Right atrium auricular region (tissue), 2 donors: ENCODE results near the gene SPATA32. TPM values are rescaled to one million over a fixed set of nuclear protein-coding genes. Genes with fewer than 3 reads are reported as not detected.
"Not testable (repeated sequence)": the region's sequence is repeated elsewhere in the genome, so short reads cannot be mapped to it uniquely, and the experiment has no call there.

Source experiments
- DNase-seq: peaks from one replicate; pipeline ENCODE4 v3.0.0-alpha.2; 2019; ENCODE audit warnings: low spot score
- H3K27ac ChIP-seq, 2 donors: fragments of 200-600 bp; sonication (generic); 1 replicate in 1 of 2; 2 replicates in 1 of 2; pipeline ENCODE4 v1.5.1; 2016 to 2019
- H3K27me3 ChIP-seq, 2 donors: fragments of 200-600 bp; sonication (generic); one replicate each; pipeline versions ENCODE4 v1.5.1 to v1.6.0; 2017 to 2019
- H3K36me3 ChIP-seq: fragments of 200-600 bp; sonication (generic); one replicate; pipeline ENCODE4 v1.5.1; 2016
- H3K4me1 ChIP-seq, 2 donors: fragments of 200-600 bp; sonication (generic); one replicate each; pipeline versions ENCODE4 v1.5.1 to v1.6.0; 2017 to 2019
- H3K4me3 ChIP-seq, 2 donors: fragments of 200-600 bp; sonication (generic); 1 replicate in 1 of 2; 2 replicates in 1 of 2; pipeline ENCODE4 v1.5.1; 2017 to 2019; ENCODE audit warnings: mild to moderate bottlenecking in 1 of 2, moderate library complexity in 1 of 2
- H3K9me3 ChIP-seq, 2 donors: fragments of 200-600 bp; sonication (generic); one replicate each; pipeline ENCODE4 v1.5.1; 2019
- CTCF ChIP-seq, 2 donors: fragments of 200-600 bp; sonication (generic); IDR thresholded peaks; one replicate each; pipeline ENCODE4 v1.5.1; 2019; ENCODE audit warnings: antibody characterized with exemption in 2 of 2
- total RNA-seq, 2 donors: library from RNA; depleted of rRNA; stranded (reverse); fragments of >200 nt; gene quantifications; one replicate each; pipeline ENCODE4 v1.1.0, GENCODE V29; 2016

The SPATA32 gene
- total RNA-seq, 2 donors from 2014 or later: not detected

- DNase-seq: no peak
Measured at GRCh38 chr17:45302649-45303173, 40.8 kb upstream of the SPATA32 start.

GRCh38 chr17:45302220-45302619 is 40.3 kb upstream of the SPATA32 start:
- H3K27me3 ChIP-seq, DNase-seq, H3K9me3 ChIP-seq, H3K4me3 ChIP-seq, H3K36me3 ChIP-seq: not testable (repeated sequence)
- H3K4me1 ChIP-seq: peaks cover 0 to 81% of the 10 kb centered on the region in 2 donors
- peak overlapping the region; percentile 71 to 75 for H3K27ac ChIP-seq

More at GRCh38 chr17:45302649-45303173, 40.8 kb upstream of the SPATA32 start:
- Histone ChIP-seq H3K36me3 (no peaks in the 10 kb centered on the region), H3K9me3 (no peaks in the 10 kb centered on the region), H3K27ac (peak overlapping the region; percentile 71 to 75), H3K4me3 (no peak overlapping the region), H3K27me3 (no peaks in the 10 kb centered on the region), H3K4me1 (peaks cover 0 to 85% of the 10 kb centered on the region in 2 donors)
- no peak for TF ChIP-seq CTCF (IDR thresholded peaks at IDR 0.05)

- Histone ChIP-seq H3K27me3 (no peaks in the 10 kb centered on the region), H3K36me3 (no peaks in the 10 kb centered on the region), H3K4me1 (peaks cover 0 to 81% of the 10 kb centered on the region in 2 donors), H3K9me3 (no peaks in the 10 kb centered on the region), H3K27ac (peak overlapping the region; percentile 71 to 75), H3K4me3 (no peak overlapping the region)
- DNase-seq: no peak
- TF ChIP-seq CTCF (IDR thresholded peaks at IDR 0.05): no peak
Measured at GRCh38 chr17:45301674-45302073, 39.8 kb upstream of the SPATA32 start.

GRCh38 chr17:45300060-45300751 is 38.3 kb upstream of the SPATA32 start:
- no peak for DNase-seq
- H3K9me3 ChIP-seq: no peaks in the 10 kb centered on the region
- peak overlapping the region; percentile 66 to 93 for H3K27ac ChIP-seq
- H3K36me3 ChIP-seq: no peaks in the 10 kb centered on the region
- H3K27me3 ChIP-seq: no peaks in the 10 kb centered on the region
- no peak for TF ChIP-seq CTCF (IDR thresholded peaks at IDR 0.05)
- peaks cover 0 to 81% of the 10 kb centered on the region in 2 donors for H3K4me1 ChIP-seq
- H3K4me3 ChIP-seq: no peak overlapping the region

- DNase-seq: no peak
- H3K27ac ChIP-seq: peak overlapping the region; percentile 66 to 93
- no peaks in the 10 kb centered on the region for H3K9me3 ChIP-seq
- TF ChIP-seq CTCF (IDR thresholded peaks at IDR 0.05): no peak
- H3K36me3 ChIP-seq: no peaks in the 10 kb centered on the region
- H3K4me3 ChIP-seq: no peak overlapping the region
- H3K27me3 ChIP-seq: no peaks in the 10 kb centered on the region
- peaks cover 0 to 83% of the 10 kb centered on the region in 2 donors for H3K4me1 ChIP-seq
Measured at GRCh38 chr17:45299361-45299760, 37.5 kb upstream of the SPATA32 start.

GRCh38 chr17:45298546-45299285 is 36.8 kb upstream of the SPATA32 start:
- TF ChIP-seq CTCF (IDR thresholded peaks at IDR 0.05): no peak
- Histone ChIP-seq H3K27ac (peak overlapping the region; percentile 66 to 93), H3K9me3 (no peaks in the 10 kb centered on the region), H3K27me3 (no peaks in the 10 kb centered on the region), H3K4me3 (no peak overlapping the region), H3K36me3 (no peaks in the 10 kb centered on the region), H3K4me1 (peaks cover 0 to 89% of the 10 kb centered on the region in 2 donors)
- no peak for DNase-seq
